GM18519 (cell line): Measurements from ENCODE around the gene EYS.
"Not testable (repeated sequence)": the region's sequence is repeated elsewhere in the genome, so short reads cannot be mapped to it uniquely, and the experiment has no call there.

ENCODE experiments used
- ATAC-seq: cut with Tn5 transposase; IDR thresholded peaks from one replicate; pipeline ENCODE4 v1.9.1; 2021; ENCODE audit warnings: mild to moderate bottlenecking, moderate library complexity; ENCODE audit not compliant: unreplicated experiment, low FRiP score

EYS gene

GRCh38 chr6:63793465-63794137 is 1913.4 kb downstream of the EYS start:
- no peak for ATAC-seq

GRCh38 chr6:63792736-63793464 is 1914.1 kb downstream of the EYS start:
- no peak for ATAC-seq

- no peak for ATAC-seq
Measured at GRCh38 chr6:63790334-63790733, 1916.7 kb downstream of the EYS start.

GRCh38 chr6:63789699-63790098 is 1917.3 kb downstream of the EYS start:
- ATAC-seq: no peak

GRCh38 chr6:63788569-63788968 is 1918.5 kb downstream of the EYS start:
- ATAC-seq: no peak

- no peak for ATAC-seq
Measured at GRCh38 chr6:63787021-63787420, 1920.0 kb downstream of the EYS start.

GRCh38 chr6:63785006-63785405 is 1922.0 kb downstream of the EYS start:
- no peak for ATAC-seq

- no peak for ATAC-seq
Measured at GRCh38 chr6:63783096-63783495, 1923.9 kb downstream of the EYS start.

- no peak for ATAC-seq
Measured at GRCh38 chr6:63774961-63775360, 1932.1 kb downstream of the EYS start.

- no peak for ATAC-seq
Measured at GRCh38 chr6:63773200-63773599, 1933.8 kb downstream of the EYS start.

GRCh38 chr6:63765828-63766227 is 1941.2 kb downstream of the EYS start:
- no peak for ATAC-seq

GRCh38 chr6:63764318-63764916 is 1942.6 kb downstream of the EYS start:
- ATAC-seq: no peak

GRCh38 chr6:63760199-63760598 is 1946.8 kb downstream of the EYS start:
- ATAC-seq: no peak

GRCh38 chr6:63759605-63760105 is 1947.4 kb downstream of the EYS start:
- ATAC-seq: no peak

GRCh38 chr6:63757826-63758225 is 1949.2 kb downstream of the EYS start:
- ATAC-seq: no peak

GRCh38 chr6:63757275-63757674 is 1949.8 kb downstream of the EYS start:
- ATAC-seq: not testable (repeated sequence)

GRCh38 chr6:63750400-63750799 is 1956.6 kb downstream of the EYS start:
- no peak for ATAC-seq

- ATAC-seq: no peak
Measured at GRCh38 chr6:63745784-63746183, 1961.2 kb downstream of the EYS start.

- no peak for ATAC-seq
Measured at GRCh38 chr6:63744810-63745209, 1962.2 kb downstream of the EYS start.

- ATAC-seq: no peak
Measured at GRCh38 chr6:63743691-63744090, 1963.3 kb downstream of the EYS start.

GRCh38 chr6:63742060-63742459 is 1965.0 kb downstream of the EYS start:
- ATAC-seq: no peak

GRCh38 chr6:63740709-63741108 is 1966.3 kb downstream of the EYS start:
- no peak for ATAC-seq
